DOHH2 (cell line): Measurements from ENCODE around the gene SMYD1.

Source experiments
- EZH2phosphoT487 ChIP-seq: fragments of 200-600 bp; sonication (generic); IDR thresholded peaks from 2 replicates; pipeline ENCODE4 v1.6.1; 2017; ENCODE audit warnings: borderline replicate concordance, mild to moderate bottlenecking, antibody characterized with exemption, low read length, moderate library complexity, mixed read lengths
- TF ChIP-seq, protein P1 (sequence below): fragments of 200-600 bp; sonication (generic); IDR thresholded peaks from one replicate; pipeline ENCODE4 v1.5.1; 2014; ENCODE audit warnings: antibody characterized with exemption, mild to moderate bottlenecking, low read depth, low read length; ENCODE audit not compliant: poor library complexity, severe bottlenecking

DNA sequence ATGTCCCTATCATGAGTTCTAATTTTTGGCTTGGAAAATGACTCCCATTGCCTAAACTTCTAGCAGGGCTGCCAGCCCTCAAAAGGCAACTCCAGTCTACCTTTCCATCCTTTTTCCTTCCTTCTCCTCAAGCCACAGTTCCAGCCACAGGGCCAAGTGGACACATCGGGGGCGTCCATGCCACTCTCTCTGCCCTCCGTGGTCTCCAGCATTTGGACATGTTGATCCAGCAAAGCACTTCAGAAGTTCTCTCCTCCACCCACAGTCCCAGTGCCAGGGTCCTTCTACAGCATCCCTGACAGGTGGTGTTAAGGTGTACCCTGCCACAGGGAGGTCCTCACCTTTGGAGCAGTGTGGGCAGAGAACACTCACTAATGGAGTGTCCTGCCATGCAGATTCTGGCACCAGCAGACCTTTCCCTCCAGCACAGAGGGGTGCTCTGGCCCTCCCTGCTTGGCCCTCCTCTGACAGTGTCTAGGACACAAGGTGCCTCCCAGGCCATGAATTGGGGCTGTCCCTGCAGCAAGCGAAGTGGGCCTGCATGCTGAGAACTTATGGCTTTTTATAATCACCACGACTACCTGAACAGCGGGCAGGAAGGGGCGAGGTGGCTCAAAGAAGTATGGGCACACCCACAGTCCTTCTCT lies 61.8 kb downstream of the SMYD1 start:
- TF ChIP-seq, protein P1, sequence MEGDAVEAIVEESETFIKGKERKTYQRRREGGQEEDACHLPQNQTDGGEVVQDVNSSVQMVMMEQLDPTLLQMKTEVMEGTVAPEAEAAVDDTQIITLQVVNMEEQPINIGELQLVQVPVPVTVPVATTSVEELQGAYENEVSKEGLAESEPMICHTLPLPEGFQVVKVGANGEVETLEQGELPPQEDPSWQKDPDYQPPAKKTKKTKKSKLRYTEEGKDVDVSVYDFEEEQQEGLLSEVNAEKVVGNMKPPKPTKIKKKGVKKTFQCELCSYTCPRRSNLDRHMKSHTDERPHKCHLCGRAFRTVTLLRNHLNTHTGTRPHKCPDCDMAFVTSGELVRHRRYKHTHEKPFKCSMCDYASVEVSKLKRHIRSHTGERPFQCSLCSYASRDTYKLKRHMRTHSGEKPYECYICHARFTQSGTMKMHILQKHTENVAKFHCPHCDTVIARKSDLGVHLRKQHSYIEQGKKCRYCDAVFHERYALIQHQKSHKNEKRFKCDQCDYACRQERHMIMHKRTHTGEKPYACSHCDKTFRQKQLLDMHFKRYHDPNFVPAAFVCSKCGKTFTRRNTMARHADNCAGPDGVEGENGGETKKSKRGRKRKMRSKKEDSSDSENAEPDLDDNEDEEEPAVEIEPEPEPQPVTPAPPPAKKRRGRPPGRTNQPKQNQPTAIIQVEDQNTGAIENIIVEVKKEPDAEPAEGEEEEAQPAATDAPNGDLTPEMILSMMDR: no peak
- no peak for TF ChIP-seq EZH2phosphoT487
